ENCODE measurements around the gene FOXP2.

FOXP2 gene

DNA sequence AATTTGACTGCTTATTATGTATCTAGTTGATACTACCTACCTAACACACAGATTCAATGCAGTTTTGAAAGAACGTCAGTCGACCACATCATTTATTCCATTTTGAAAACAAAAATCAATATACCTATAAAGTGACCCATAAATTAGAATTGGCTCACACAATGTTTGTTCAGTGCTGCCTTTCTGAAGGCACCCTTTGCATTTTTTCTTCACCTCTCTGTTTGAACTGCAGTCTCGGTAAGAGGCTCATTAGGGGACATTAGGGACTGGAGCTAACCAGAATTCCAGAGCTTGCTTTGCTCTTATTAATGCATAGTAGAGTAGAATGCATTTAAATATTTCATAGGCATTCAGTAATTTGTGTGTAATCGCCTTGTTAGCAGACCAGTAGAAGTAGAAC lies 234.1 kb downstream of the FOXP2 start (continued):
- TF ChIP-seq PRDM2 (tag by site-specific recombination; IDR thresholded peaks at IDR 0.05; ENCODE audit: borderline replicate concordance) (no peak), PRDM1 (tag by site-specific recombination; IDR thresholded peaks at IDR 0.05) (no peak), ZNF558 (tag by site-specific recombination; IDR thresholded peaks at IDR 0.05) (no peak), IKZF3 (tag by site-specific recombination; IDR thresholded peaks at IDR 0.05) (peak; percentile 22; the same call in 1 of the 2 replicates), ZNF362 (tag by site-specific recombination; IDR thresholded peaks at IDR 0.05) (no peak), FEZF1 (tag by site-specific recombination; IDR thresholded peaks at IDR 0.05) (peak; percentile 64), PRDM6 (tag by site-specific recombination; IDR thresholded peaks at IDR 0.05) (peak; percentile 62), ZSCAN16 (tag by site-specific recombination; IDR thresholded peaks at IDR 0.05) (no peak), ZNF311 (tag by site-specific recombination; IDR thresholded peaks at IDR 0.05; ENCODE audit: borderline replicate concordance) (no peak), ZNF398 (tag by site-specific recombination; IDR thresholded peaks at IDR 0.05) (no peak)

- CTCF ChIA-PET, result no interaction called here
- Histone ChIP-seq H3K36me3 (ENCODE audit: control insufficient read depth in 2 of 2, insufficient read depth in 1 of 2, low read length in 2 of 2) (no peaks in the 10 kb centered on the region), H3K4me1 (ENCODE audit: control insufficient read depth, insufficient read depth, low read length) (peaks cover 32% of the 10 kb centered on the region), H3K4me3 (ENCODE audit: low read depth, low read length) (no peak overlapping the region), H3K9me3 (ENCODE audit: control insufficient read depth, insufficient read depth, low read depth, low read length) (no peaks in the 10 kb centered on the region), H3K27ac (ENCODE audit: extremely low read depth, low read depth, low read length) (no peak overlapping the region)
- POLR2A ChIA-PET, result no interaction called here
- TF ChIP-seq ZNF701 (tag by site-specific recombination; IDR thresholded peaks at IDR 0.05) (no peak), KLF10 (tag by site-specific recombination; IDR thresholded peaks at IDR 0.05) (no peak), SP7 (tag by site-specific recombination; IDR thresholded peaks at IDR 0.05) (peak; percentile 74)
Observed at GRCh38 chr7:114649689-114650088, 235.1 kb downstream of the FOXP2 start.

DNA sequence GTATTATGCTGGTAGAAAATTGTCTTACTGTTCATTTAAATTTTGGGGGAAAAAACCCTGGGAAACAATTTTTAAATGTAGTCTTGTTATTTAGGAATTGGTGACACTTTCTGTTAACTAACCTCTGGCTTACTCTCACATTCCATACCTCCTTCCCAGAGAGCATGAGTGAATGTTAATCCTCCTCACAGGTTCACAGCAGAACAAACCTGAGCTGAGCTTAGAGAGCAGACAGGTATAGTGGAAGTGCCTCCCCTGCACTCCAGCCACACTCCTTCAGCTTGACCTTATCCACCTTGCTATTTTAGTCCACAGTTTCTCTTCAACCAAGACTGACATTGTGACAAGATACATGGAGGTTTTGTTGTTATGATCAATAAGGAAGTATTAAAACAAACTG lies 235.9 kb downstream of the FOXP2 start:
- CTCF ChIA-PET, result no interaction called here
- peaks cover 30% of the 10 kb centered on the region for H3K4me1 ChIP-seq (ENCODE audit: control insufficient read depth, insufficient read depth, low read length)
- no peaks in the 10 kb centered on the region for H3K9me3 ChIP-seq (ENCODE audit: control insufficient read depth, insufficient read depth, low read depth, low read length)
- no peak overlapping the region for H3K27ac ChIP-seq (ENCODE audit: extremely low read depth, low read depth, low read length)
- no peak overlapping the region for H3K4me3 ChIP-seq (ENCODE audit: low read depth, low read length)
- POLR2A ChIA-PET, result no interaction called here
- H3K36me3 ChIP-seq (ENCODE audit: control insufficient read depth in 2 of 2, insufficient read depth in 1 of 2, low read length in 2 of 2), result no peaks in the 10 kb centered on the region
- TF ChIP-seq RBAK (tag by site-specific recombination; IDR thresholded peaks at IDR 0.05) (no peak), ZNF140 (tag by site-specific recombination; IDR thresholded peaks at IDR 0.05) (no peak), ZEB2 (tag by site-specific recombination; IDR thresholded peaks at IDR 0.05) (no peak), ZNF843 (tag by site-specific recombination; IDR thresholded peaks at IDR 0.05) (no peak), HOXA7 (CRISPR knock-in tag; IDR thresholded peaks at IDR 0.05; ENCODE audit: borderline replicate concordance) (no peak), ZNF585B (tag by site-specific recombination; IDR thresholded peaks at IDR 0.05) (no peak), ZNF138 (tag by site-specific recombination; IDR thresholded peaks at IDR 0.05; ENCODE audit: borderline replicate concordance) (no peak)
- TF ChIP-seq, protein P1, sequence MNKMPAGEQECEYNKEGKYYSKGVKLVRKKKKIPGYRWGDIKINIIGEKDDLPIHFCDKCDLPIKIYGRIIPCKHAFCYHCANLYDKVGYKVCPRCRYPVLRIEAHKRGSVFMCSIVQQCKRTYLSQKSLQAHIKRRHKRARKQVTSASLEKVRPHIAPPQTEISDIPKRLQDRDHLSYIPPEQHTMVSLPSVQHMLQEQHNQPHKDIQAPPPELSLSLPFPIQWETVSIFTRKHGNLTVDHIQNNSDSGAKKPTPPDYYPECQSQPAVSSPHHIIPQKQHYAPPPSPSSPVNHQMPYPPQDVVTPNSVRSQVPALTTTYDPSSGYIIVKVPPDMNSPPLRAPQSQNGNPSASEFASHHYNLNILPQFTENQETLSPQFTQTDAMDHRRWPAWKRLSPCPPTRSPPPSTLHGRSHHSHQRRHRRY (tag by site-specific recombination; IDR thresholded peaks at IDR 0.05), result no peak
- TF ChIP-seq, protein P2, sequence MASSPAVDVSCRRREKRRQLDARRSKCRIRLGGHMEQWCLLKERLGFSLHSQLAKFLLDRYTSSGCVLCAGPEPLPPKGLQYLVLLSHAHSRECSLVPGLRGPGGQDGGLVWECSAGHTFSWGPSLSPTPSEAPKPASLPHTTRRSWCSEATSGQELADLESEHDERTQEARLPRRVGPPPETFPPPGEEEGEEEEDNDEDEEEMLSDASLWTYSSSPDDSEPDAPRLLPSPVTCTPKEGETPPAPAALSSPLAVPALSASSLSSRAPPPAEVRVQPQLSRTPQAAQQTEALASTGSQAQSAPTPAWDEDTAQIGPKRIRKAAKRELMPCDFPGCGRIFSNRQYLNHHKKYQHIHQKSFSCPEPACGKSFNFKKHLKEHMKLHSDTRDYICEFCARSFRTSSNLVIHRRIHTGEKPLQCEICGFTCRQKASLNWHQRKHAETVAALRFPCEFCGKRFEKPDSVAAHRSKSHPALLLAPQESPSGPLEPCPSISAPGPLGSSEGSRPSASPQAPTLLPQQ (tag by site-specific recombination; IDR thresholded peaks at IDR 0.05), result no peak

All from HEK293 (cell line).